HepG2 (cell line): Measurements from ENCODE around the gene KCNK17.

Experiments used
- EZH2 ChIP-seq: conservative IDR thresholded peaks from 2 replicates; pipeline ENCODE4 v1.6.1; 2012; ENCODE audit warnings: mild to moderate bottlenecking, low read depth, low read length, moderate library complexity
- JUNB ChIP-seq: sonication (generic); formaldehyde crosslinking; IDR thresholded peaks from 2 replicates; pipeline ENCODE4 v1.8.0; 2022; ENCODE audit warnings: missing genetic modification reagents, mild to moderate bottlenecking, borderline replicate concordance
- NR2C2 ChIP-seq: sonication (generic); formaldehyde crosslinking; IDR thresholded peaks from 2 replicates; pipeline ENCODE4 v1.4.0; 2020; ENCODE audit warnings: missing genetic modification reagents, mild to moderate bottlenecking, moderate library complexity, borderline replicate concordance
- POLR2AphosphoS5 ChIP-seq: IDR thresholded peaks from 2 replicates; pipeline ENCODE4 v1.6.1; 2012; ENCODE audit warnings: low read depth, low read length
- ZNF121 ChIP-seq: sonication (generic); formaldehyde crosslinking; IDR thresholded peaks from 2 replicates; pipeline ENCODE4 v1.5.0; 2020; ENCODE audit warnings: mild to moderate bottlenecking, missing genetic modification reagents
- ZNF263 ChIP-seq: sonication (generic); formaldehyde crosslinking; IDR thresholded peaks from 2 replicates; pipeline ENCODE4 v1.4.0; 2020; ENCODE audit warnings: missing genetic modification reagents
- TF ChIP-seq, protein P1 (sequence below): fragments of 450-650 bp; IDR thresholded peaks from 2 replicates; pipeline ENCODE4 v1.6.1; 2017
- TF ChIP-seq, protein P2 (sequence below): sonication (generic); formaldehyde crosslinking; IDR thresholded peaks from 2 replicates; pipeline ENCODE4 v1.5.0; 2020; ENCODE audit warnings: mild to moderate bottlenecking, missing genetic modification reagents, moderate library complexity
- TF ChIP-seq, protein P3 (sequence below), 2 experiments: sonication (generic) in 1 of 2; formaldehyde crosslinking in 1 of 2; IDR thresholded peaks; 2 replicates each; pipeline versions ENCODE4 v1.5.1 to v1.6.1; 2011 to 2020; ENCODE audit warnings: borderline replicate concordance in 1 of 2, low read depth in 1 of 2, low read length in 1 of 2, mild to moderate bottlenecking in 1 of 2, missing genetic modification reagents in 1 of 2, moderate library complexity in 1 of 2
- TF ChIP-seq, protein P4 (sequence below): sonication (generic); formaldehyde crosslinking; IDR thresholded peaks from 2 replicates; pipeline ENCODE4 v1.5.1; 2020; ENCODE audit warnings: mild to moderate bottlenecking, missing genetic modification reagents, moderate library complexity

DNA sequence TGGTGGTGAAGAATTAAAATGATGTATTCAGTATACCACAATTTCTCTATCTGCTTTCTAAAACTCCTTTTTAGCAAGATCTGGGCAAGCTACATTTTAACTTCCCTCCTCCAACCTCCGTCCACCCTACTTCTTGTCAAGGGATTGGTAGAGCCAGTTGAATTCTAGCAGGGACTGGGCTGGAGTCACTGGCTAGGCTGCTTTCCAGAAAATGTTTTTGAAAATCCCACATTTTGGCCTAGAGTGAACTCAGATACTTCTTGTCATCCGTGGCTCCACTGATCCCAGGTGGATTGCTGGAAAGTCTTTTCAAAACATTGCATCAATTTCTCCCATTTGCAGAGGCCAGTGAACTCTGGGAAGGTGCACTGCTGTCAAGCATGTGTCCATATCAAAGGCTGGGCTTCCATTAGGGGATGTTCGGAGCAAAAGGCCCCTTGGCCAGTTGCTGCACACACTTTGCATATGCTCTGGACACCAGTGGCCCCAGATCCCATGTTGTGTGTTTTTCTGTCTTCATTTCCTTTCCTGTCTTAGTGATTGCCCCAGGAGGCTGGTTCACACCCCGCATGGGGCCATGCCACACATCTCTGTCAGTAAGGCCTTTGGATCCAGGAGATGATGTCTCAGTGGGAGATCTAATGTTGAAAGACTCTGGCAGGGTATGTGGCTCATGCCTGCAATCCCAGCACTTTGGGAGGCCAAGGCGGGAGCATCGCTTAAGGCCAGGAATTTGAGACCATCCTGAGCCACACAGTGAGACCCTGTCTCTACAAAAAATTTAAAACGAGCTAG lies 19.6 kb upstream of the KCNK17 start:
- no peak for TF ChIP-seq POLR2AphosphoS5
- TF ChIP-seq NR2C2 (CRISPR knock-in tag), result no peak
- TF ChIP-seq, protein P1, sequence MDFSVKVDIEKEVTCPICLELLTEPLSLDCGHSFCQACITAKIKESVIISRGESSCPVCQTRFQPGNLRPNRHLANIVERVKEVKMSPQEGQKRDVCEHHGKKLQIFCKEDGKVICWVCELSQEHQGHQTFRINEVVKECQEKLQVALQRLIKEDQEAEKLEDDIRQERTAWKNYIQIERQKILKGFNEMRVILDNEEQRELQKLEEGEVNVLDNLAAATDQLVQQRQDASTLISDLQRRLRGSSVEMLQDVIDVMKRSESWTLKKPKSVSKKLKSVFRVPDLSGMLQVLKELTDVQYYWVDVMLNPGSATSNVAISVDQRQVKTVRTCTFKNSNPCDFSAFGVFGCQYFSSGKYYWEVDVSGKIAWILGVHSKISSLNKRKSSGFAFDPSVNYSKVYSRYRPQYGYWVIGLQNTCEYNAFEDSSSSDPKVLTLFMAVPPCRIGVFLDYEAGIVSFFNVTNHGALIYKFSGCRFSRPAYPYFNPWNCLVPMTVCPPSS, result no peak
- no peak for TF ChIP-seq JUNB (CRISPR knock-in tag)
- no peak for TF ChIP-seq ZNF121
- TF ChIP-seq, protein P2, sequence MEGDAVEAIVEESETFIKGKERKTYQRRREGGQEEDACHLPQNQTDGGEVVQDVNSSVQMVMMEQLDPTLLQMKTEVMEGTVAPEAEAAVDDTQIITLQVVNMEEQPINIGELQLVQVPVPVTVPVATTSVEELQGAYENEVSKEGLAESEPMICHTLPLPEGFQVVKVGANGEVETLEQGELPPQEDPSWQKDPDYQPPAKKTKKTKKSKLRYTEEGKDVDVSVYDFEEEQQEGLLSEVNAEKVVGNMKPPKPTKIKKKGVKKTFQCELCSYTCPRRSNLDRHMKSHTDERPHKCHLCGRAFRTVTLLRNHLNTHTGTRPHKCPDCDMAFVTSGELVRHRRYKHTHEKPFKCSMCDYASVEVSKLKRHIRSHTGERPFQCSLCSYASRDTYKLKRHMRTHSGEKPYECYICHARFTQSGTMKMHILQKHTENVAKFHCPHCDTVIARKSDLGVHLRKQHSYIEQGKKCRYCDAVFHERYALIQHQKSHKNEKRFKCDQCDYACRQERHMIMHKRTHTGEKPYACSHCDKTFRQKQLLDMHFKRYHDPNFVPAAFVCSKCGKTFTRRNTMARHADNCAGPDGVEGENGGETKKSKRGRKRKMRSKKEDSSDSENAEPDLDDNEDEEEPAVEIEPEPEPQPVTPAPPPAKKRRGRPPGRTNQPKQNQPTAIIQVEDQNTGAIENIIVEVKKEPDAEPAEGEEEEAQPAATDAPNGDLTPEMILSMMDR (CRISPR knock-in tag), result no peak
- TF ChIP-seq, protein P3, sequence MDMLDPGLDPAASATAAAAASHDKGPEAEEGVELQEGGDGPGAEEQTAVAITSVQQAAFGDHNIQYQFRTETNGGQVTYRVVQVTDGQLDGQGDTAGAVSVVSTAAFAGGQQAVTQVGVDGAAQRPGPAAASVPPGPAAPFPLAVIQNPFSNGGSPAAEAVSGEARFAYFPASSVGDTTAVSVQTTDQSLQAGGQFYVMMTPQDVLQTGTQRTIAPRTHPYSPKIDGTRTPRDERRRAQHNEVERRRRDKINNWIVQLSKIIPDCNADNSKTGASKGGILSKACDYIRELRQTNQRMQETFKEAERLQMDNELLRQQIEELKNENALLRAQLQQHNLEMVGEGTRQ (IDR thresholded peaks at IDR 0.05; ENCODE audit: low read depth, low read length), result no peak
- TF ChIP-seq, protein P3 (CRISPR knock-in tag; IDR thresholded peaks at IDR 0.05; ENCODE audit: borderline replicate concordance), result no peak
- TF ChIP-seq EZH2, result no peak
- TF ChIP-seq, protein P4, sequence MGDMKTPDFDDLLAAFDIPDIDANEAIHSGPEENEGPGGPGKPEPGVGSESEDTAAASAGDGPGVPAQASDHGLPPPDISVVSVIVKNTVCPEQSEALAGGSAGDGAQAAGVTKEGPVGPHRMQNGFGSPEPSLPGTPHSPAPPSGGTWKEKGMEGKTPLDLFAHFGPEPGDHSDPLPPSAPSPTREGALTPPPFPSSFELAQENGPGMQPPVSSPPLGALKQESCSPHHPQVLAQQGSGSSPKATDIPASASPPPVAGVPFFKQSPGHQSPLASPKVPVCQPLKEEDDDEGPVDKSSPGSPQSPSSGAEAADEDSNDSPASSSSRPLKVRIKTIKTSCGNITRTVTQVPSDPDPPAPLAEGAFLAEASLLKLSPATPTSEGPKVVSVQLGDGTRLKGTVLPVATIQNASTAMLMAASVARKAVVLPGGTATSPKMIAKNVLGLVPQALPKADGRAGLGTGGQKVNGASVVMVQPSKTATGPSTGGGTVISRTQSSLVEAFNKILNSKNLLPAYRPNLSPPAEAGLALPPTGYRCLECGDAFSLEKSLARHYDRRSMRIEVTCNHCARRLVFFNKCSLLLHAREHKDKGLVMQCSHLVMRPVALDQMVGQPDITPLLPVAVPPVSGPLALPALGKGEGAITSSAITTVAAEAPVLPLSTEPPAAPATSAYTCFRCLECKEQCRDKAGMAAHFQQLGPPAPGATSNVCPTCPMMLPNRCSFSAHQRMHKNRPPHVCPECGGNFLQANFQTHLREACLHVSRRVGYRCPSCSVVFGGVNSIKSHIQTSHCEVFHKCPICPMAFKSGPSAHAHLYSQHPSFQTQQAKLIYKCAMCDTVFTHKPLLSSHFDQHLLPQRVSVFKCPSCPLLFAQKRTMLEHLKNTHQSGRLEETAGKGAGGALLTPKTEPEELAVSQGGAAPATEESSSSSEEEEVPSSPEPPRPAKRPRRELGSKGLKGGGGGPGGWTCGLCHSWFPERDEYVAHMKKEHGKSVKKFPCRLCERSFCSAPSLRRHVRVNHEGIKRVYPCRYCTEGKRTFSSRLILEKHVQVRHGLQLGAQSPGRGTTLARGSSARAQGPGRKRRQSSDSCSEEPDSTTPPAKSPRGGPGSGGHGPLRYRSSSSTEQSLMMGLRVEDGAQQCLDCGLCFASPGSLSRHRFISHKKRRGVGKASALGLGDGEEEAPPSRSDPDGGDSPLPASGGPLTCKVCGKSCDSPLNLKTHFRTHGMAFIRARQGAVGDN (CRISPR knock-in tag), result no peak
- no peak for TF ChIP-seq ZNF263 (CRISPR knock-in tag)
